GM21786 (cell line): ENCODE results near the gene FIGN.

Source experiments
- ATAC-seq: cut with Tn5 transposase; IDR thresholded peaks from one replicate; pipeline ENCODE4 v1.9.1; 2021; ENCODE audit not compliant: unreplicated experiment

FIGN gene

GRCh38 chr2:163735685-163736432 lies at the start of gene FIGN:
Gene FIGN, minus strand, starts transcription at chr2:163736008. Its CDS starts 1,081 bp downstream, at chr2:163734927.
- ATAC-seq, result no peak

GRCh38 chr2:163785162-163785561 lies 49.4 kb upstream of the FIGN start:
- no peak for ATAC-seq

- ATAC-seq, result no peak
Observed at GRCh38 chr2:163779970-163780597, 44.3 kb upstream of the FIGN start.

GRCh38 chr2:163778045-163778781 lies 42.4 kb upstream of the FIGN start:
- no peak for ATAC-seq

- no peak for ATAC-seq
Observed at GRCh38 chr2:163775304-163775703, 39.5 kb upstream of the FIGN start.

GRCh38 chr2:163774862-163775261 lies 39.1 kb upstream of the FIGN start:
- no peak for ATAC-seq

- ATAC-seq, result no peak
Observed at GRCh38 chr2:163773276-163773675, 37.5 kb upstream of the FIGN start.

GRCh38 chr2:163771596-163771995 lies 35.8 kb upstream of the FIGN start:
- no peak for ATAC-seq

- no peak for ATAC-seq
Observed at GRCh38 chr2:163768881-163769695, 33.3 kb upstream of the FIGN start.

- ATAC-seq, result no peak
Observed at GRCh38 chr2:163767097-163767496, 31.3 kb upstream of the FIGN start.

- no peak for ATAC-seq
Observed at GRCh38 chr2:163764566-163764965, 28.8 kb upstream of the FIGN start.

GRCh38 chr2:163759013-163759412 lies 23.2 kb upstream of the FIGN start:
- no peak for ATAC-seq

- no peak for ATAC-seq
Observed at GRCh38 chr2:163757814-163758213, 22.0 kb upstream of the FIGN start.

GRCh38 chr2:163756588-163756987 lies 20.8 kb upstream of the FIGN start:
- ATAC-seq, result no peak

GRCh38 chr2:163755366-163755765 lies 19.6 kb upstream of the FIGN start:
- ATAC-seq, result no peak

- no peak for ATAC-seq
Observed at GRCh38 chr2:163753726-163754125, 17.9 kb upstream of the FIGN start.

- ATAC-seq, result no peak
Observed at GRCh38 chr2:163752267-163752666, 16.5 kb upstream of the FIGN start.

GRCh38 chr2:163751696-163752095 lies 15.9 kb upstream of the FIGN start:
- no peak for ATAC-seq

GRCh38 chr2:163748420-163748819 lies 12.6 kb upstream of the FIGN start:
- no peak for ATAC-seq

GRCh38 chr2:163741435-163741834 lies 5.6 kb upstream of the FIGN start:
- ATAC-seq, result no peak

- ATAC-seq, result no peak
Observed at GRCh38 chr2:163737563-163737962, 1.8 kb upstream of the FIGN start.
